ENCODE results near the gene CAPZA1.
A peak's percentile ranks its signal among the peaks of the same experiment; 100 is the strongest.

The CAPZA1 gene

DNA sequence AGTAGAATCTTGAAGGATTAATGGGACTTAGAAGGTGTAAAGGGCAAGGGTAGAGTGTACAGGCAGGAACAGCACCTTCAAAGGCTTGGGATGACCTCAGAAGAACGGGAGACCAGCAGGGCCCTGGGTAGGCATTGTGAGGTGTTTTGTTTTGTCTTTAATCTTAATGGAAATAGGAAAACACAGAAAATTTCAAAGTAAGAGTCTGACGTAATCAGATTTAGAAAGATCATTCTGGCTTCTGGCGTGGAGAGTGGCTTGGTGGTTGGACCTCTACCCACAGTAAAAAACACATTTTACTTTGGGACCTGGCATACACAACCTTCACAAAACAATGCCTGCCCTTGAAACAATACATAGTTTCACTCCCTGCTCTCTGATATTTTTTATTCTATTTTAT, 59.0 kb downstream of the CAPZA1 start:
- no peak for DNase-seq

DNA sequence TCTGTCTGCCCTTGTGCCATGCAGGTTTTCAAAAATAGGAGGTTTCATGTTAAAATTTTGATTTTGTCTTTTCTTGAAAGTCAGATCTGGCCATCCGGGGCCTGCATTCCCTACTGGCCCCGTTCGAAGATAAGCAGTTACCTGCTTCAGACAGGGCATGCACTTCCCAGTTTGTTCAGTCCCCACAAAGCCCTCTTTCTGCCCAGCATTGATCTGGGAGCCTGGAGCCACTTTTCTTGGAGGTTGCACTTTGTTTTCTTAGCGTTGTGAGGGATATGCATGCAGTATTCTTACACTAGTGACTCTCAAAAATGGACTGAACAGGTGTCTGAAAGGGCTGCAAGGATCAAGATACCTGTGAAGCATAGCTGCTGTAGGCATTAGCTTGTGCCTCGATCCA, 66.3 kb downstream of the CAPZA1 start:
- no peak for DNase-seq

DNA sequence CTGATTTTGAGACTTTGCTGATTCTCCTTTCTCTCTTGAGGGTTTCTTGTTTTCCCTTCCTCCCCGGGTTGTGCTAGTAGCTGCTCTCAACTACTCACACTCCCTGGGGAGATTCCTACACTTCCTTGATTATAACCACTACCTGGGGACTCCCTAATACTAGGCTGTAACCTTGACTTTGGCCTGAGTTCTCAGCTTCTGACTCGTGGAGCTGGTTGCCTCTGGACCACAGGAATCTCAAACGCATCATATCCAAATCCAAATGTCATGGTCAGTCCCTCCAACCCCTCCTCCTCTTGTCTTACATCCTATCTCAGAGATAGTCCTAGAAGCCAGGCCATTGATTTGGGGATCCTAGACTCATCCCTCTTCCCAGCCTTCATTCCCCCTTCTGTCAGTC, 66.8 kb downstream of the CAPZA1 start:
- no peak for DNase-seq

DNA sequence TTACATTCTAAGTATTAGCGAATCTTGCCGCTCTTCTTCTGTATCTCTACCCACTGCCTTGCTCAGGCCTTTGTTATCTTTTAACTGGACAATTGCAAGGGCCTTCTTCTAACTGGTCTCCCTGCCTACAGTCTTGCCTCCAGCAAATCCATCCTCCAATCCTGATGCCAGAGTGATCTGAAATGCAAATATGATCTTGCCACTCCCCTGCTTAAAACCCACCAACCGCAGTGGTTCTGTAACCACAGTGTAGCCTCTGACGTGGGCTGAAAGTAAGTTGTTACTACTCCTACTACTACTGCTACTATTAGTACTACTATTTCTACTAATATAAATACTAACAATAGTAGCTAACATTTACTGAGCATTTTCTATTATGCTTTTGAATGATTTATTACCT, 67.2 kb downstream of the CAPZA1 start:
- no peak for DNase-seq

DNA sequence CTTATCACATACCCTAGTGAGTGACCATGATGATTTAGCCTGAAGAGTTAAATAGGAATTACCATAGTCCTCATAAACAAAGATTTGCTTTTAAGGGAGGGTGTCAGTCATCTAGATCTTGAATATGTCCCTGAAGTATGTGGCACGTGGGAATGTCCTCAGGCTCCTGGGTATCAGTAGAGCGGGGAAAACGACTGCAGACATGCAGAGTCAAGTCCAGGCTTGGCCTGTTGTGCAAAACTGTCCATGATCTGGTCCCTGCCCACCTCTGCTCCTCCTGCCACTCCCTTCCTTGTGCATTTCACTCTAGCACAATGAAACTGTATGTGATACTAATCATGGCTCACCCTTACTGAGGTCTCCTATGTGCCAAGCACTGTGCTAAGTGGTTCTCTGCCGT, 67.7 kb downstream of the CAPZA1 start:
- DNase-seq, result no peak

DNA sequence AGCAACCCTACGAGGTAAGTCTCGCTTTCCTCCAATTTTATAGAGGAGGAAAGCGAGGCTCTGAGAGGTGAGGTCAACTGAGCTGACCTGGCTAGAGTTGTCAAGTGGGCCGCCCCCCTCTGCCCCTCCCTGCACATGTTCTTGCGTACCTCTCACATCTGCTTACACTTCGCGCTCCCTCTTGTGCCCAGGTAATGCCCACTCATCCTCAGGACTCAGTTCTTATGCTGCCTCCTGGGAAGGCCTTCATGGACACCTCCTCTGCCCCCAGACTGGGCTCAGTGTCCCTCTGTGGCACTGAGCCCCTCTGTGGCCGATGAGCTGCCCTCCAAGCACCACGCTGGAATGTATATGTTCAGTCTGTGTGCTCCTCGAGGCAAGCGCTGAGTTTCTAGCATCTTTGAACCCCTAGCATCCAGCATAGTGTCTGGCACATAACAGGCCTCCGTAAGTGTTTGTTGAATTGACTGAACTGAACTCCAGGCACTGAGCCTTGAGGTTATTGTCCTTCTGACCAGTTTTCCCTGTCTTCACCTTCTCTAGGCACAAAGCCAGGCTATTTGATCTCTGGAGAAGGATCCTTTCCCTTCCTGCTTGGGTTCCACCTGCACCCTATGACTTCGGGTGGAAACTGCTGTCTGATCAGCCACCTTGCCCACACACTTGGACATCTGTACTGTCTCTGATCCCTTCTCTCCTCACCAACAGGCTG, 68.3 kb downstream of the CAPZA1 start:
- no peak for DNase-seq

DNA sequence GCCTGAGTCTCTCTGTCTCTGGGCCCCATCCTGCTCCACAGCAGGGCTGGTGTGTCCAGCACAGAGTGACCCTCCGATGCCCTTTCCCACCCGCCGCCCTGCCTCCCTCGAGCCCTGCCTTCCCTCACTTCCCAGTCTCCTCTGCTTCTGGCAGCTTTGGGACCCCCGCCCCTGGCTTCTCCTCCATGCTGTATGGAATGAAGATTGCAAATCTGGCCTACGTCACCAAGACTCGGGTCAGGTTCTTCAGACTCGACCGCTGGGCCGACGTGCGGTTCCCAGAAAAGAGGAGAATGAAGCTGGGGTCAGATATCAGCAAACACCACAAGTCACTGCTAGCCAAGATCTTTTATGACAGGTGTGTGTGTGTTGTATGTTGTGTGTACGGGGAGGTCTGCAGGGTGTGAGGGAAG, 69.2 kb downstream of the CAPZA1 start:
- DNase-seq, result no peak

DNA sequence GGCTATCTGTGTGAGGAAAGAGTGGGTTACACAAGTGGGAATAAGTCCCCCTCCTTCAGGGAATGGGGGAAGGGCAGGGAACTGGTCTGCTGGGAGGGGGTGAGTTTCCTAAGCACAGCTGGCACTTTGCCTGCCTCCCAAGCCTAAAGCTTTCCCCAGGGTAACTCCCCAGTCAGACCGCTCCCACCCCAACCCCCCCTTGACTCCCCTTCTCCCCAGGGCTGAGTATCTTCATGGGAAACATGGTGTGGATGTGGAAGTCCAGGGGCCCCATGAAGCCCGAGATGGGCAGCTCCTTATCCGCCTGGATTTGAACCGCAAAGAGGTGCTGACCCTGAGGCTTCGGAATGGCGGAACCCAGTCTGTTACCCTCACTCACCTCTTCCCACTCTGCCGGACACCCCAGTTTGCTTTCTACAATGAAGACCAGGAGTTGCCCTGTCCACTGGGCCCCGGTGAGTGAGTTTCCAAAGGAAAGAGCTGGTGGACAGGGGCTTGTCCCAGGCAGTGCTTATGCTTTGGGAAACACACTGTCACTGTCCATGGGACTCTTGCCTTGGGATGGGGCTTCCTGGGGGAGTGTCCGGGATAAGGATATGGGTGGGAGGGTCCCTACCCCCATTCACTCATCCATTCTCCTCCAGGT, 69.7 kb downstream of the CAPZA1 start:
- DNase-seq, result no peak

DNA sequence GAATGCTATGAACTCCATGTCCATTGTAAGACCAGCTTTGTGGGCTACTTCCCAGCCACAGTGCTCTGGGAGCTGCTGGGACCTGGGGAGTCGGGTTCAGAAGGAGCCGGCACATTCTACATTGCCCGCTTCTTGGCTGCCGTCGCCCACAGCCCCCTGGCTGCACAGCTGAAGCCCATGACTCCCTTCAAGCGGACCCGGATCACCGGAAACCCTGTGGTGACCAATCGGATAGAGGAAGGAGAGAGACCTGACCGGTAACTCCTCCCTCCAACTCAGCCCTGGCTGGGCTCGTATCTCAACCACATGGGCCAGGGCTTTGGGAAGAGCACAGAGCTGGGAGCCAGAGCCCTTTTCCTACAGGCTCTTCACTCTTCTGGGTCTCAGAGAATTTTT, 70.2 kb downstream of the CAPZA1 start:
- DNase-seq, result no peak

DNA sequence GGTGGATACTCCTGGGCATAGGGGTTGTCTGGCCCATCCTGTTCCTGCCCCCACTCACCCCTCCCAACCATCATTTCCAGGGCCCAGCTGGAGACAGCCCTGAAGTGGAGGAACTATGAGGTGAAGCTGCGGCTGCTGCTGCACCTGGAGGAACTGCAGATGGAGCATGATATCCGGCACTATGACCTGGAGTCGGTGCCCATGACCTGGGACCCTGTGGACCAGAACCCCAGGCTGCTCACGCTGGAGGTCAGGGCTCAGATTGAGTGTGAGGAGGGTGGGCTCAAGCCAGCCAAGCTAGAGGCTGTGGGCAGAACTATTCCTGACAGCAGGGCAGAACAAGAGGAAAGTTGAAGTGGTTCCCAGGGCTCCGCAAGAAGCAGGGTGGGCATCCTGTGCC, 73.0 kb downstream of the CAPZA1 start:
- DNase-seq, result no peak

DNA sequence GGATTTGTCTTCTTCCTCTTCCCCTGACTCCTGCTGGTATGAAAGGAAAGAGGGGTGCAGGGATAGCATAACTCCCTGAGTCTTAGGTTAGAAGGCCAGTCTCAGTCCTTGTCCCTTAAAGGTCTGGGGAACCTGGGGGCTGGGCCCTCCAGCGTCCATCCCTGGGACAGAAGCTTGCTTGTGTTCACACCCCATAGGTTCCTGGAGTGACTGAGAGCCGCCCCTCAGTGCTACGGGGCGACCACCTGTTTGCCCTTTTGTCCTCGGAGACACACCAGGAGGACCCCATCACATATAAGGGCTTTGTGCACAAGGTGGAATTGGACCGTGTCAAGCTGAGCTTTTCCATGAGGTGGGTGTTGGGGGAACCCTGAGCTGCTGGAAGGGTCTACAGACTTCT, 74.2 kb downstream of the CAPZA1 start:
- DNase-seq, result no peak

DNA sequence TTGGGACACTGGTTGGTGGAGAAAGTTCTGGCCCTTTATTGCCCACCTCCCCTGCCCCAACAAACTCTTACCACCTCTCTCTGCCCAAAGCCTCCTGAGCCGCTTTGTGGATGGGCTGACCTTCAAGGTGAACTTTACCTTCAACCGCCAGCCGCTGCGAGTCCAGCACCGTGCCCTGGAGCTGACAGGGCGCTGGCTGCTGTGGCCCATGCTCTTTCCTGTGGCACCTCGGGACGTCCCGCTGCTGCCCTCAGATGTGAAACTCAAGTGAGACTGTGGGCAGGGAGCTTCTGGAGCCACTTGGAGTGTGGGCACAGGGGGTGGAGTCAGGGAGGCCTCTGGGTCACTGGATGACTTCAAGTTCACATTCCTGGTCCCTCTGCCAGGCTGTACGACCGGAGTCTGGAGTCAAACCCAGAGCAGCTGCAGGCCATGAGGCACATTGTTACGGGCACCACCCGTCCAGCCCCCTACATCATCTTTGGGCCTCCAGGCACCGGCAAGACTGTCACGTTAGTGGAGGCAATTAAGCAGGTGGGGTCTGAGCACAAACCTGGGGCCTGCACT, 74.8 kb downstream of the CAPZA1 start:
- DNase-seq, result no peak

DNA sequence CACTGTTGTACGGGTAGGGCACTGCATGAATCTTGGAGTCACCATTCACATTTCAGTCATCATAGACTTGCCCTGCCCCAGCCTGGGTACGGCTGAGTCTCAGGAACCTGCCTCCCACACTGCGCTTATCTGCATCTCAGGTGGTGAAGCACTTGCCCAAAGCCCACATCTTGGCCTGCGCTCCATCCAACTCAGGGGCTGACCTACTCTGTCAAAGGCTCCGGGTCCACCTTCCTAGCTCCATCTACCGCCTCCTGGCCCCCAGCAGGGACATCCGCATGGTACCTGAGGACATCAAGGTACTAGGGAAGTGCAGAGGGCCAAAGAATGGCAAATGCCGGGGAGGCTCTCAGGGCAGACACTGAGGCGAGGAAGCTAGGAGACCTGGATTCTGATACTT, 75.6 kb downstream of the CAPZA1 start:
- no peak for DNase-seq

DNA sequence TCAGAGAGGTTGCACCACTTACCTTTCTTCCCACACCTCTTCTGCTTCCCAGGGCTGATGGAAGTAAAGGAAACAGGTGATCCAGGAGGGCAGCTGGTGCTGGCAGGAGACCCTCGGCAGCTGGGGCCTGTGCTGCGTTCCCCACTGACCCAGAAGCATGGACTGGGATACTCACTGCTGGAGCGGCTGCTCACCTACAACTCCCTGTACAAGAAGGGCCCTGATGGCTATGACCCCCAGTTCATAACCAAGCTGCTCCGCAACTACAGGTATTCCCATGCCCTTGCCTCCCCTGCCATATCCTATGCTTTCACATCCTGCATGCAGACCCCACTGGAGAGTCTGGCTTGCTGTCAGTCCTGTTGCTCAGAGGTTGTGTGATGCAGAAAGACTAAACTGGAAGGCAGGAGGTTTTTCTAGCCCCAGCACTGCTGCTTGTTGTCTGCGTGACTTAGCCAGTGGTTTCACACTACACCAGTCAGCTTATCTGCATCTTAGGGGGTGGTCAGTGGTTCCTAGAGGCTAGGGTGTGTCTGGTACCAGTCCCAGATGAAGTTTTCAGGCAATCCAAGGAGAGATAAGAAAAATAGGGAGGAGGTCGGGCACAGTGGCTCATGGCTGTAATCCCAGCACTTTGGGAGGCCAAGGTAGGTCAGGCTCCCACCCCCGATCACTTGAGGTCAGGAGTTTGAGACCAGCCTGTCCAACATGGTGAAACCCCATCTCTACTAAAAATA, 77.1 kb downstream of the CAPZA1 start:
- no peak for DNase-seq

DNA sequence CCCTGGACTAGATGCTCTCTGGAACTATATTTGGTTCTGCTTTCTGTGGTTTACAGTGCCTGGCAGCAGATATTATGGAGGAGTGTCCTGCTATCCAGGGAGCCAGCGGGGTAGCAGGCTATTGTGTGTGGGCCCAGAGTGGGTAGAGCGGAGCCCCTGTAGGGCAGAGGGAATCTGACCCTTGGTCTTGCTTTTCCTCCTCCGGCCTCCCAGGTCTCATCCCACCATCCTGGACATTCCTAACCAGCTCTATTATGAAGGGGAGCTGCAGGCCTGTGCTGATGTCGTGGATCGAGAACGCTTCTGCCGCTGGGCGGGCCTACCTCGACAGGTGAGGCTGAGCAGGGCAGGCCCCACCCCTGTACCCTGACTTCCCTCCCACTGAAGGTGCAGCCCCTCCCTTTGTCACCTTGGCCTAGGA, 78.2 kb downstream of the CAPZA1 start:
- no peak for DNase-seq

DNA sequence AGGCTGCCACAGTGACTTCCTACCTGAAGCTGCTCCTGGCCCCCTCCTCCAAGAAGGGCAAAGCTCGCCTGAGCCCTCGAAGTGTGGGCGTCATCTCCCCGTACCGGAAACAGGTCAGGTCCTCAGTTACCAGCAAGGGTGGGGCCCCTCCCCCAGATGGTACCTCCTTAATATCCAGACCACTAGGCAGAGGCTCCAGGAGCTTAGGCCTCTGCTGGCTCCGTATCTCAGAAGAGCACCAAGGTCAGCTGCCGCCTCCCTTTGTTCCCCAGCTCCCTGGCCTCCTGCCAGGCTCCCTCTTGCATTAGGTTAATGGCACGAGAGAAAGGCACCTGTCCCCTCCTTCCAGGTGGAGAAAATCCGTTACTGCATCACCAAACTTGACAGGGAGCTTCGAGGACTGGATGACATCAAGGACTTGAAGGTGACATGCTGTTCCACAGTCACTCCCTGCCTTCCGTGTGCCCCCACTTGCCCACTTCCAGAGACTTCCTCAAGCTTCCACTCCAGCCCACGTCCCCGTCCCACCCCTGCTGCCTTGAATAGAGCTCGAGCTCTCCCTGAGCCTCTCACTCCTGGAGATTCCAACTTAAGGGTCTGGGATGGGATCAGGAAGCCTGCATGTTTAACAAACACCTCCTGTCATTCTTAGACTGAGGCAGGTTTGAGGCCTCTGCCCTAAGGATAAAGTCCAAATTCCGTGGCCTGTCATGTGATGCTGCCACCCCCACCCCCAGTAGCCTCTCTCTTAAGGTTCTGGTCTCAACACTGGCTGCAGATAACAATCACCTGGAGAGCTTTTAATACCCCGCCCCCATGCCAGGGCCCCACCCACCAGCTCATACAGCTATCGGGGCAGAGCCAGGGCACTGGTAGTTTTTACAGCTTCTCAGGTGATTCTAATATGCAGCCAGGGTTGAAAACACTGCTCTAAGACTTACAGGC, 79.0 kb downstream of the CAPZA1 start:
- DNase-seq, result no peak

DNA sequence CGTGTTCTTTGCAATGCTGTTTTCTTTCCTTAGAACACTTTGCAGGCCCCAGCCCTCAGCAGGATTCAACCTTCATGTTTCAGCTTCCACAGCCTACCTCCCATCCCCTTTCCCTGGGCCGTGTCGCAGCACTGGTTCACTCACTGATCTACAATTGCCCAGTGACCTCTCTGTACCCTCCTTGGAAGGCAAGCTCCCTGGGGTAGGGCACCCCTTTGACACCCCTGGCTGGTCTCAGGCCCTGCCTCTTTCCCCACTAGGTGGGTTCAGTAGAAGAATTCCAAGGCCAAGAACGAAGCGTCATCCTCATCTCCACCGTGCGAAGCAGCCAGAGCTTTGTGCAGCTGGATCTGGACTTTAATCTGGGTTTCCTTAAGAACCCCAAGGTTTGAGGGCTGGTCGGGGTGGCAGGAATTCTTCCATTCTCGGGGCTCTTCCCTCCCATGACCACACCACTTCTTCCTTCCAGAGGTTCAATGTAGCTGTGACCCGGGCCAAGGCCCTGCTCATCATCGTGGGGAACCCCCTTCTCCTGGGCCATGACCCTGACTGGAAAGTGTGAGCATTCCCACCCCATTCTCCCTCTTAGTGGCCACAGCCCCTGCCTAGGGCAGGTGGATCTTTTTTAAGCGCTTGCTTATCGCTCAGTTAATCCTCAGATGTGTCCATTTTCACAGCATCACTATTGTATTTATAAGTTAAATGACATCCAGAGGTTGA, 80.0 kb downstream of the CAPZA1 start:
- no peak for DNase-seq

DNA sequence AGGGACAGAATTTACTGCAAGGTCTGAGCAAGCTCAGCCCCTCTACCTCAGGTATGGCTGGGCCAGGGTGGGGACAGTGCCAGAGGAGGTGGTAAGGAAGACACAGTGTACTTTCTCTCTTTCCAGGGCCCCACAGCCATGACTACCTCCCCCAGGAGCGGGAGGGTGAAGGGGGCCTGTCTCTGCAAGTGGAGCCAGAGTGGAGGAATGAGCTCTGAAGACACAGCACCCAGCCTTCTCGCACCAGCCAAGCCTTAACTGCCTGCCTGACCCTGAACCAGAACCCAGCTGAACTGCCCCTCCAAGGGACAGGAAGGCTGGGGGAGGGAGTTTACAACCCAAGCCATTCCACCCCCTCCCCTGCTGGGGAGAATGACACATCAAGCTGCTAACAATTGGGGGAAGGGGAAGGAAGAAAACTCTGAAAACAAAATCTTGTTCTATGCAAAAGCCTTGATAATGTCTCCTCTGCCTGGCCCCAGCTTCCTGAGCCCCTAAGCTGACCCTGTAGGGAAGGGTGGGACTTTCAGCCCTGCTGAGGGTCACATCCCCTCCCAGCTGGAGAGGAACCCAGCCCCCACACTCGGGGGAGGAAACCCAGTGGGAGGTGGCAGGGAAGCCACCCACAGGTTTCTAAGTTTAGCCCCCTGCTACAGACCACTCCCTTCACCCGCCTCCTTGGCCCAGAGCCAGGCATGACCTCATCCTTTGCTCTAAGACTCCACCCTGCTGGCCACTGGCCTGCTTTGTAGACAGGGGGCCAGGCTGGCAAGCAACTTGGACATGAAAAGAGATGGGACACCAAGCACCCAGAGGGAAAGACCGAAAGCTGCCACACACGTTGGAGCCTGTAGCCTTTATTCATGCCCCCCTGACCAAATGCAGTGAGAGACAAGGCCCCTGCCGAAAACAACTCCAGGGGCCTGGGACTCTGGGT, 80.9 kb downstream of the CAPZA1 start:
- DNase-seq, result peak; percentile 75

DNA sequence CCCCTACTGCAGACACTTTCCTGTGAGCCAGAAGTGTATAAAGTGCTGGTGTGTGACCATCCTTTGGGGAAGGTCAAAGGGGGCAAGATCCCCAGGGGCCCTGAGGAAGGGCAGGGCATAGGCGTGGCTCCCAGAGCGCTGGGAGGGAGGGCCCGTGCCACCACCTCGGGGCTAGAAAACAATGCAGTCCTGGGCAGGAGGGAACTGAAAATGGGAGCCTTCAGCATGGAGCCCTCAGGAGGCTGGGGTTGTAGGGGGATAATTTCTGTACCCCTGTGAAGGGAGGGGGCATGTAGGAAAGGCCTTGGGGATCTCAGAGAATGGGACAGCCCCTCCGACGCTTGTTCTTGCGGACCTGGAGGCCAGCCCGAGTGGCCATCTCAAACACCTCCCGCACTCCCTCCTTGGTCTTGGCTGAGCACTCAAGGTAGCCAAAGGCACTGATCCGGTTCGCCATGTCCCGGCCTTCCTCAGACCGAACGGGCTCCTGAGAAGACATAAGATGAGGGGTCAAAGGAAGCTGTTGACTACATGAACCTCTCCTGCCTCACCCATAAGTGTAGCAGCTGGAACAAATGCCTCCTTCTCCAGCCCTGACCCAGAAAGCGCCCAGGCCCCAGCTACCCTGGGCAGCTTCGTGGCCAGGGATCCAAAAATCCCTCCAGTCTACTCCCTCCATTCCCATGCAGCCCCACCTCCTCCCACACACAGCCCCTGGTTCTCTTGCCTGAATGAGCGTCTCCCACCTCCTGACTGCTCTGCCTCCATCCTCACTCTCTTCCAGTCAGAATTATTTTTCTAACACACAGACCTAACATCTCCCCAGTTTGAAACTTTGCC, 81.8 kb downstream of the CAPZA1 start:
- DNase-seq, result no peak

DNA sequence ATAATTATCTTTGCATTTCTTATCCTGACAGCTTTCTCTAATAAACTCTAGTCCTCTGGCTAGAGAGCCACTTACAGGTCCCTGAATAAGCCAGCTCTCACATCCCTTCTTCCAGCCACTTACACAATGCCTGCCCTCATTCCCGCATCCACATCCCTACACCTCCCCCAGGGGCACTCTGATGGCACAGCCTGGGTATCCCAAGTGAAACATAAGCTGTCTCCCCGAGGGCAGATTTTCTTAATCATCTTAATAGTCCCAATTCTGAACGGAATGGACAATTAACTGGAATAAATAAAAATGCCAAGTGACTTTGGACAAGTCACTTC, 82.4 kb downstream of the CAPZA1 start:
- DNase-seq, result no peak

All from CD4-positive, alpha-beta T cell treated with Interleukin-12 subunit alpha and Interleukin-12 subunit beta, for 1 hour (primary cell).